ENCODE results near the gene CSF2RB. TPM values are rescaled to one million over a fixed set of nuclear protein-coding genes. Genes with fewer than 3 reads are reported as not detected.

CSF2RB gene
- polyA plus RNA-seq, 1 experiment = not detected

GRCh38 chr22:36914390-36914752 lies 943 bp downstream of the CSF2RB start:
- Histone ChIP-seq H3K4me3 (ENCODE audit: low read depth, low read length) (no peak overlapping the region), H3K27me3 (ENCODE audit: control insufficient read depth, insufficient read depth, low read length) (peaks cover 8% of the 10 kb centered on the region), H3K9me3 (ENCODE audit: control insufficient read depth, insufficient read depth, low read length) (no peaks in the 10 kb centered on the region), H3K27ac (ENCODE audit: low read depth, low read length) (no peak overlapping the region)
- ChIA-PET CTCF (no interaction called here), POLR2A (no interaction called here)
- no peak for DNase-seq (ENCODE audit: low read depth, low spot score)
- no peak for TF ChIP-seq CTCF (IDR thresholded peaks at IDR 0.05; ENCODE audit: low read depth, low read length)

GRCh38 chr22:36916034-36916433 lies 2.6 kb downstream of the CSF2RB start:
- no peak for DNase-seq (ENCODE audit: low read depth, low spot score)
- ChIA-PET POLR2A (no interaction called here), CTCF (no interaction called here)
- H3K27ac ChIP-seq (ENCODE audit: low read depth, low read length) = no peak overlapping the region
- no peaks in the 10 kb centered on the region for H3K9me3 ChIP-seq (ENCODE audit: control insufficient read depth, insufficient read depth, low read length)
- H3K27me3 ChIP-seq (ENCODE audit: control insufficient read depth, insufficient read depth, low read length) = peaks cover 8% of the 10 kb centered on the region
- H3K4me3 ChIP-seq (ENCODE audit: low read depth, low read length) = no peak overlapping the region
- TF ChIP-seq CTCF (IDR thresholded peaks at IDR 0.05; ENCODE audit: low read depth, low read length) = no peak

GRCh38 chr22:36918586-36919284 lies 5.3 kb downstream of the CSF2RB start:
- POLR2A ChIA-PET = no interaction called here
- Histone ChIP-seq H3K4me3 (ENCODE audit: low read depth, low read length) (no peak overlapping the region), H3K9me3 (ENCODE audit: control insufficient read depth, insufficient read depth, low read length) (no peaks in the 10 kb centered on the region), H3K27ac (ENCODE audit: low read depth, low read length) (no peak overlapping the region), H3K27me3 (ENCODE audit: control insufficient read depth, insufficient read depth, low read length) (peaks cover 8% of the 10 kb centered on the region)
- DNase-seq (ENCODE audit: low read depth, low spot score) = no peak
- CTCF ChIA-PET = no interaction called here
- no peak for TF ChIP-seq CTCF (IDR thresholded peaks at IDR 0.05; ENCODE audit: low read depth, low read length)

- CTCF ChIA-PET = no interaction called here
- no peak for DNase-seq (ENCODE audit: low read depth, low spot score)
- POLR2A ChIA-PET = no interaction called here
Observed at GRCh38 chr22:36921309-36922104, 8.1 kb downstream of the CSF2RB start.

More at GRCh38 chr22:36921309-36922104, 8.1 kb downstream of the CSF2RB start:
- no peak overlapping the region for H3K27ac ChIP-seq (ENCODE audit: low read depth, low read length)
- H3K9me3 ChIP-seq (ENCODE audit: control insufficient read depth, insufficient read depth, low read length) = no peaks in the 10 kb centered on the region
- no peak overlapping the region for H3K4me3 ChIP-seq (ENCODE audit: low read depth, low read length)
- TF ChIP-seq CTCF (IDR thresholded peaks at IDR 0.05; ENCODE audit: low read depth, low read length) = no peak
- peaks cover 13% of the 10 kb centered on the region for H3K27me3 ChIP-seq (ENCODE audit: control insufficient read depth, insufficient read depth, low read length)
